Astrocyte (in vitro differentiated cells and primary cell): ENCODE results near the gene GFRAL. TPM values are rescaled to one million over a fixed set of nuclear protein-coding genes. Genes with fewer than 3 reads are reported as not detected.

Source experiments
- DNase-seq: peaks from one replicate; pipeline ENCODE4 v3.0.0-alpha.2; 2010; ENCODE audit warnings: low read depth
- FAIRE-seq: peaks from 2 replicates; lab custom pipeline; 2011; peaks lifted over from hg19 to GRCh38; lab: Jason Lieb, UNC
- H2AFZ ChIP-seq: 2 replicates; pipeline ENCODE4 v1.6.0; 2012; ENCODE audit warnings: low read depth, low read length, inconsistent platforms
- H3K27ac ChIP-seq: 2 replicates; pipeline ENCODE4 v1.5.1; 2011; ENCODE audit warnings: low read depth, low read length, inconsistent platforms
- H3K27me3 ChIP-seq: 2 replicates; pipeline ENCODE4 v1.6.0; 2011; ENCODE audit warnings: low read length, inconsistent platforms; ENCODE audit not compliant: insufficient read depth
- H3K36me3 ChIP-seq: 2 replicates; pipeline ENCODE4 v1.5.1; 2011; ENCODE audit warnings: low read length, inconsistent platforms; ENCODE audit not compliant: insufficient read depth
- H3K4me1 ChIP-seq: 2 replicates; pipeline ENCODE4 v1.5.1; 2011; ENCODE audit warnings: low read length, inconsistent platforms; ENCODE audit not compliant: insufficient read depth
- H3K4me2 ChIP-seq: 2 replicates; pipeline ENCODE4 v1.6.0; 2012; ENCODE audit warnings: low read length, inconsistent platforms
- H3K4me3 ChIP-seq: 2 replicates; pipeline ENCODE4 v1.5.1; 2011; ENCODE audit warnings: low read depth, mild to moderate bottlenecking, low read length, inconsistent platforms; ENCODE audit not compliant: insufficient read depth
- H3K79me2 ChIP-seq: 2 replicates; pipeline ENCODE4 v1.6.0; 2012; ENCODE audit warnings: mild to moderate bottlenecking, low read length, inconsistent platforms; ENCODE audit not compliant: insufficient read depth
- H3K9ac ChIP-seq: 2 replicates; pipeline ENCODE4 v1.6.0; 2012; ENCODE audit warnings: mild to moderate bottlenecking, low read length, inconsistent platforms
- H3K9me3 ChIP-seq: 2 replicates; pipeline ENCODE4 v1.5.1; 2012; ENCODE audit warnings: low read depth, mild to moderate bottlenecking, low read length, inconsistent platforms; ENCODE audit not compliant: insufficient read depth
- H4K20me1 ChIP-seq: 2 replicates; pipeline ENCODE4 v1.6.0; 2012; ENCODE audit warnings: low read length, inconsistent platforms; ENCODE audit not compliant: insufficient read depth
- H3K27ac Mint-ChIP-seq: one replicate; pipeline ENCODE4 v1.8.0; 2021; ENCODE audit warnings: mild to moderate bottlenecking, mixed read lengths; ENCODE audit not compliant: unreplicated experiment
- H3K27me3 Mint-ChIP-seq: one replicate; pipeline ENCODE4 v1.8.0; 2021; ENCODE audit warnings: low read depth, mixed read lengths; ENCODE audit not compliant: unreplicated experiment
- H3K36me3 Mint-ChIP-seq: one replicate; pipeline ENCODE4 v1.8.0; 2021; ENCODE audit warnings: low read depth, mixed read lengths; ENCODE audit not compliant: unreplicated experiment
- H3K4me1 Mint-ChIP-seq: one replicate; pipeline ENCODE4 v1.8.0; 2021; ENCODE audit warnings: low read depth, mixed read lengths; ENCODE audit not compliant: unreplicated experiment
- H3K4me3 Mint-ChIP-seq: one replicate; pipeline ENCODE4 v1.8.0; 2021; ENCODE audit warnings: mild to moderate bottlenecking, moderate library complexity, mixed read lengths; ENCODE audit not compliant: unreplicated experiment
- H3K9me3 Mint-ChIP-seq: one replicate; pipeline ENCODE4 v1.8.0; 2021; ENCODE audit warnings: mild to moderate bottlenecking, mixed read lengths; ENCODE audit not compliant: unreplicated experiment
- CTCF ChIP-seq: IDR thresholded peaks from 2 replicates; pipeline ENCODE4 v1.5.1; 2011; ENCODE audit warnings: low read depth, mild to moderate bottlenecking, inconsistent platforms, low read length, moderate library complexity; ENCODE audit not compliant: insufficient read depth
- EZH2 ChIP-seq: IDR thresholded peaks from 2 replicates; pipeline ENCODE4 v1.6.1; 2012; ENCODE audit warnings: mild to moderate bottlenecking, low read length, inconsistent platforms; ENCODE audit not compliant: insufficient read depth
- total RNA-seq: library from RNA; stranded (reverse); gene quantifications from 2 replicates; pipeline ENCODE4 v1.2.1, GENCODE V29; 2021

Gene GFRAL
- total RNA-seq, 1 donor from 2014 or later: not detected

GRCh38 chr6:55449225-55449624, 122.0 kb downstream of the GFRAL start:
- no peak overlapping the region for H3K9ac ChIP-seq
- H3K9me3 ChIP-seq: no peaks in the 10 kb centered on the region
- no peak overlapping the region for H3K4me3 ChIP-seq
- Mint-ChIP-seq H3K27ac (no peak overlapping the region), H3K9me3 (no peaks in the 10 kb centered on the region), H3K36me3 (no peaks in the 10 kb centered on the region), H3K4me3 (no peak overlapping the region), H3K4me1 (peaks cover 12% of the 10 kb centered on the region), H3K27me3 (no peaks in the 10 kb centered on the region)
- H3K36me3 ChIP-seq: no peaks in the 10 kb centered on the region
- H3K4me1 ChIP-seq: no peaks in the 10 kb centered on the region
- H3K27me3 ChIP-seq: no peaks in the 10 kb centered on the region
- no peaks in the 10 kb centered on the region for H3K79me2 ChIP-seq
- H3K4me2 ChIP-seq: no peak overlapping the region
- FAIRE-seq: no peak
- TF ChIP-seq EZH2: no peak
- no peak for TF ChIP-seq CTCF
- DNase-seq: no peak
- no peak overlapping the region for H3K27ac ChIP-seq
- no peaks in the 10 kb centered on the region for H4K20me1 ChIP-seq
- no peak overlapping the region for H2AFZ ChIP-seq

GRCh38 chr6:55450005-55450404, 122.7 kb downstream of the GFRAL start:
- no peaks in the 10 kb centered on the region for H3K4me1 ChIP-seq
- H3K9ac ChIP-seq: no peak overlapping the region
- H3K36me3 Mint-ChIP-seq: no peaks in the 10 kb centered on the region
- H3K27me3 Mint-ChIP-seq: no peaks in the 10 kb centered on the region
- H3K4me3 ChIP-seq: no peak overlapping the region
- H3K4me1 Mint-ChIP-seq: peaks cover 12% of the 10 kb centered on the region
- H2AFZ ChIP-seq: no peak overlapping the region
- no peaks in the 10 kb centered on the region for H3K27me3 ChIP-seq
- no peak for TF ChIP-seq EZH2
- TF ChIP-seq CTCF: no peak
- no peak overlapping the region for H3K4me3 Mint-ChIP-seq
- no peaks in the 10 kb centered on the region for H4K20me1 ChIP-seq
- no peaks in the 10 kb centered on the region for H3K36me3 ChIP-seq
- no peak for DNase-seq
- no peak overlapping the region for H3K27ac Mint-ChIP-seq
- no peaks in the 10 kb centered on the region for H3K79me2 ChIP-seq
- H3K4me2 ChIP-seq: no peak overlapping the region
- FAIRE-seq: no peak
- no peak overlapping the region for H3K27ac ChIP-seq
- H3K9me3 ChIP-seq: no peaks in the 10 kb centered on the region
- H3K9me3 Mint-ChIP-seq: no peaks in the 10 kb centered on the region

Other genes starting within 250 kb of the GFRAL start
- gene HCRTR2, start 153.0 kb upstream of the GFRAL start, total RNA-seq: 0.23 and 0.36 TPM in 2 replicates